CD4-positive, alpha-beta memory T cell (primary cell): ENCODE data around the gene CCDC9. TPM values are rescaled to one million over a fixed set of nuclear protein-coding genes. Genes with fewer than 3 reads are reported as not detected.
"Not testable (repeated sequence)": the region's sequence is repeated elsewhere in the genome, so short reads cannot be mapped to it uniquely, and the experiment has no call there.

Experiments used
- CTCF ChIA-PET: fragments of 350-600 bp; sonication (Branson Sonifier 250); formaldehyde crosslinking; loops from one replicate; lab custom pipeline; 2021; ENCODE audit warnings: inconsistent platforms; ENCODE audit not compliant: partially characterized antibody; lab: Charles Lee
- POLR2A ChIA-PET: fragments of 350-600 bp; sonication (Branson Sonifier 250); formaldehyde crosslinking; loops from one replicate; lab custom pipeline; 2021; ENCODE audit not compliant: partially characterized antibody; lab: Charles Lee
- DNase-seq, 5 donors: peaks; one replicate each; pipeline versions ENCODE4 v3.0.0 to v3.0.0-alpha.2; 2020 to 2022; ENCODE audit warnings: mixed read lengths in 1 of 5
- H3K27ac ChIP-seq: one replicate; pipeline ENCODE4 v1.7.0; 2013; ENCODE audit warnings: low read depth, low read length
- H3K27me3 ChIP-seq: 2 replicates; pipeline ENCODE4 v1.7.0; 2013; ENCODE audit warnings: mild to moderate bottlenecking, low read length, moderate library complexity; ENCODE audit not compliant: insufficient read depth
- H3K36me3 ChIP-seq: 2 replicates; pipeline ENCODE4 v1.7.0; 2013; ENCODE audit warnings: mild to moderate bottlenecking, low read length, moderate library complexity; ENCODE audit not compliant: insufficient read depth
- H3K4me1 ChIP-seq: 2 replicates; pipeline ENCODE4 v1.7.0; 2013; ENCODE audit warnings: mild to moderate bottlenecking, low read length, moderate library complexity; ENCODE audit not compliant: insufficient read depth
- H3K4me3 ChIP-seq, 2 donors: one replicate each; pipeline ENCODE4 v1.7.0; 2013; ENCODE audit warnings: low read length in 2 of 2, mild to moderate bottlenecking in 1 of 2
- H3K9me3 ChIP-seq, 2 donors: one replicate each; pipeline ENCODE4 v1.7.0; 2013; ENCODE audit warnings: low read length in 2 of 2, control low read depth in 1 of 2; ENCODE audit not compliant: control insufficient read depth in 1 of 2
- H3K27ac Mint-ChIP-seq, 7 donors: one replicate each; pipeline ENCODE4 v1.8.0; 2020 to 2021; ENCODE audit warnings: mixed read lengths in 7 of 7, mild to moderate bottlenecking in 6 of 7, inconsistent platforms in 3 of 7, moderate library complexity in 3 of 7
- H3K27me3 Mint-ChIP-seq, 2 donors: one replicate each; pipeline ENCODE4 v1.8.0; 2020 to 2021; ENCODE audit warnings: mixed read lengths in 2 of 2
- H3K36me3 Mint-ChIP-seq, 2 donors: one replicate each; pipeline ENCODE4 v1.8.0; 2020 to 2021; ENCODE audit warnings: mixed read lengths in 2 of 2, inconsistent platforms in 1 of 2, mild to moderate bottlenecking in 1 of 2
- H3K4me1 Mint-ChIP-seq, 4 donors: one replicate each; pipeline ENCODE4 v1.8.0; 2020 to 2021; ENCODE audit warnings: mixed read lengths in 4 of 4, mild to moderate bottlenecking in 1 of 4
- H3K4me3 Mint-ChIP-seq, 8 donors: one replicate each; pipeline ENCODE4 v1.8.0; 2020 to 2021; ENCODE audit warnings: mixed read lengths in 8 of 8, mild to moderate bottlenecking in 7 of 8, moderate library complexity in 6 of 8, inconsistent platforms in 3 of 8
- H3K9me3 Mint-ChIP-seq, 8 donors: one replicate each; pipeline ENCODE4 v1.8.0; 2020 to 2021; ENCODE audit warnings: mixed read lengths in 8 of 8, mild to moderate bottlenecking in 5 of 8, inconsistent platforms in 3 of 8, moderate library complexity in 1 of 8
- intact Hi-C: fragments of 100-400 bp; cut with micrococcal nuclease; formaldehyde crosslinking; loops from one replicate; pipeline ENCODE4 v1.15.1; 2023
- polyA plus RNA-seq, 2 donors: library from polyadenylated mRNA; unstranded; fragments of 300-500 nt; fragmentation: Illumina TruSeq; gene quantifications; one replicate each; pipeline ENCODE4 v1.2.3, GENCODE V29; 2021
- total RNA-seq, 2 experiments: library from RNA; stranded (reverse); gene quantifications; one replicate each; pipeline ENCODE4 v1.2.3, GENCODE V29; 2021

Gene CCDC9
- total and polyA plus RNA-seq, 4 experiments from 2014 or later: 4.6 to 40.4 (median 25.7) TPM

GRCh38 chr19:47247308-47247990, 8.9 kb upstream of the CCDC9 start:
- Histone ChIP-seq H3K4me3 (no peak overlapping the region), H3K4me1 (peaks cover 18% of the 10 kb centered on the region), H3K27me3 (no peaks in the 10 kb centered on the region), H3K36me3 (no peaks in the 10 kb centered on the region), H3K9me3 (no peaks in the 10 kb centered on the region), H3K27ac (no peak overlapping the region)
- ChIA-PET POLR2A (interaction anchor here (0.7 to 6.6 kb wide), 7 partner anchors 9 to 117 kb away, joined by 3 to 156 read pairs (median 7); partner anchors contain the start of genes CCDC9, INAFM1 and SAE1), CTCF (interaction anchor here (0.6 to 16.1 kb wide), 29 partner anchors 8 to 533 kb away, joined by 3 to 609 read pairs (median 5); partner anchors contain the start of genes CCDC9, INAFM1, SAE1 and ZC3H4)
- Mint-ChIP-seq H3K9me3 (no peaks in the 10 kb centered on the region), H3K36me3 (no peaks in the 10 kb centered on the region), H3K27me3 (no peaks in the 10 kb centered on the region), H3K4me1 (peaks cover 6 to 22% (median 19%) of the 10 kb centered on the region in 4 donors), H3K4me3 (peak overlapping the region in 1 of 8 donors; percentile 11), H3K27ac (peak overlapping the region in 4 of 7 donors; percentile 39 to 88 (median 66))
- peak; percentile 68 to 74 (median 74) for DNase-seq
- intact Hi-C loops: loop anchor here (1.0 kb wide), 1 partner anchor 98 kb away; no protein-coding TSS in a partner anchor

GRCh38 chr19:47253016-47253415, 3.3 kb upstream of the CCDC9 start:
- not testable (repeated sequence) for H3K36me3 ChIP-seq, H3K27ac ChIP-seq, DNase-seq, H3K4me3 ChIP-seq, H3K27me3 ChIP-seq, H3K9me3 Mint-ChIP-seq, H3K9me3 ChIP-seq, H3K27me3 Mint-ChIP-seq
- intact Hi-C loops: loop anchor here (10.0 kb wide), 1 partner anchor 468 kb away; the partner anchor contains the start of gene SLC1A5
- peaks cover 14 to 25% (median 19%) of the 10 kb centered on the region in 4 donors for H3K4me1 Mint-ChIP-seq
- H3K4me1 ChIP-seq: peaks cover 11% of the 10 kb centered on the region
- ChIA-PET POLR2A (interaction anchor here (2.5 kb wide), 1 partner anchor 21 kb away, joined by 6 read pairs; no protein-coding TSS in a partner anchor), CTCF (interaction anchor here (0.8 to 16.1 kb wide), 5 partner anchors 8 to 99 kb away, joined by 3 to 609 read pairs (median 4); no protein-coding TSS in a partner anchor)
- peak overlapping the region in 3 of 7 donors; percentile 17 to 85 (median 52) for H3K27ac Mint-ChIP-seq
- H3K36me3 Mint-ChIP-seq: peaks cover 0 to 15% of the 10 kb centered on the region in 2 donors
- H3K4me3 Mint-ChIP-seq: peak overlapping the region in 1 of 8 donors; percentile 43

GRCh38 chr19:47253467-47253881, 2.9 kb upstream of the CCDC9 start:
- H3K4me1 ChIP-seq: peaks cover 15% of the 10 kb centered on the region
- H3K36me3 Mint-ChIP-seq: peaks cover under 1 to 16% of the 10 kb centered on the region in 2 donors
- H3K4me3 Mint-ChIP-seq: peak overlapping the region in 1 of 8 donors; percentile 43
- peaks cover 3% of the 10 kb centered on the region for H3K36me3 ChIP-seq
- POLR2A ChIA-PET: interaction anchor here (0.6 to 2.5 kb wide), 3 partner anchors 9 to 42 kb away, joined by 3 to 6 read pairs (median 4); no protein-coding TSS in a partner anchor
- peaks cover 14 to 28% (median 22%) of the 10 kb centered on the region in 4 donors for H3K4me1 Mint-ChIP-seq
- H3K27me3 Mint-ChIP-seq: no peaks in the 10 kb centered on the region
- H3K27ac Mint-ChIP-seq: peak overlapping the region in 3 of 7 donors; percentile 17 to 85 (median 52)
- no peak overlapping the region for H3K27ac ChIP-seq
- no peaks in the 10 kb centered on the region for H3K27me3 ChIP-seq
- intact Hi-C loops: loop anchor here (10.0 kb wide), 1 partner anchor 469 kb away; the partner anchor contains the start of gene SLC1A5
- H3K4me3 ChIP-seq: no peak overlapping the region
- CTCF ChIA-PET: interaction anchor here (0.8 to 16.1 kb wide), 6 partner anchors 8 to 123 kb away, joined by 3 to 609 read pairs (median 4); partner anchors contain the start of gene SAE1
- peaks cover 0 to 7% (median 0%) of the 10 kb centered on the region in 8 donors for H3K9me3 Mint-ChIP-seq
- no peaks in the 10 kb centered on the region for H3K9me3 ChIP-seq
- no peak for DNase-seq

- ChIA-PET POLR2A (interaction anchor here (0.6 to 3.2 kb wide), 5 partner anchors 10 to 96 kb away, joined by 3 to 22 read pairs (median 4); partner anchors contain the start of gene DHX34), CTCF (interaction anchor here (1.0 to 16.1 kb wide), 5 partner anchors 8 to 123 kb away, joined by 4 to 609 read pairs (median 4); partner anchors contain the start of gene SAE1)
- Mint-ChIP-seq H3K27ac (peak overlapping the region in 5 of 7 donors; percentile 8 to 85 (median 73)), H3K4me1 (peaks cover 19 to 33% (median 25%) of the 10 kb centered on the region in 4 donors), H3K4me3 (peak overlapping the region in 1 of 8 donors; percentile 57), H3K9me3 (peaks cover 0 to 7% (median 0%) of the 10 kb centered on the region in 8 donors), H3K27me3 (no peaks in the 10 kb centered on the region), H3K36me3 (peaks cover 5 to 20% of the 10 kb centered on the region in 2 donors)
- Histone ChIP-seq H3K4me1 (peaks cover 18% of the 10 kb centered on the region), H3K27ac (no peak overlapping the region), H3K4me3 (no peak overlapping the region), H3K27me3 (no peaks in the 10 kb centered on the region), H3K9me3 (no peaks in the 10 kb centered on the region), H3K36me3 (peaks cover 8% of the 10 kb centered on the region)
- no peak for DNase-seq
- intact Hi-C loops: loop anchor here (10.0 kb wide), 1 partner anchor 469 kb away; the partner anchor contains the start of gene SLC1A5
These were observed 2.4 kb upstream of the CCDC9 start for GRCh38 chr19:47253970-47254369.

- H3K4me3 ChIP-seq: peak overlapping the region; percentile 61 to 62
- ChIA-PET POLR2A (interaction anchor here (0.6 to 3.2 kb wide), 34 partner anchors 9 to 657 kb away, joined by 3 to 120 read pairs (median 4); partner anchors contain the start of genes DACT3, DHX34, INAFM1 and KPTN), CTCF (interaction anchor here (1.2 to 16.1 kb wide), 6 partner anchors 11 to 103 kb away, joined by 3 to 609 read pairs (median 6); no protein-coding TSS in a partner anchor)
- Mint-ChIP-seq H3K4me1 (peaks cover 20 to 44% (median 31%) of the 10 kb centered on the region in 4 donors), H3K27ac (peak overlapping the region; percentile 94 to 99 (median 99)), H3K4me3 (peak overlapping the region; percentile 88 to 98 (median 94)), H3K9me3 (peaks cover 0 to 7% (median 0%) of the 10 kb centered on the region in 8 donors), H3K36me3 (peaks cover 26 to 41% of the 10 kb centered on the region in 2 donors), H3K27me3 (no peaks in the 10 kb centered on the region)
- H3K36me3 ChIP-seq: peaks cover 32% of the 10 kb centered on the region
- H3K27ac ChIP-seq: peak overlapping the region; percentile 76
- H3K4me1 ChIP-seq: peaks cover 18% of the 10 kb centered on the region
- H3K27me3 ChIP-seq: no peaks in the 10 kb centered on the region
- peak; percentile 97 to 99 (median 98) for DNase-seq
- intact Hi-C loops: loop anchor here (1.0 to 10.0 kb wide), 3 partner anchors 17 to 472 kb away; partner anchors contain the start of genes INAFM1, SLC1A5 and TMEM160
- no peaks in the 10 kb centered on the region for H3K9me3 ChIP-seq
These were observed 527 bp downstream of the CCDC9 start for GRCh38 chr19:47256693-47257410.
